ENCODE data around the gene IREB2.

DNA sequence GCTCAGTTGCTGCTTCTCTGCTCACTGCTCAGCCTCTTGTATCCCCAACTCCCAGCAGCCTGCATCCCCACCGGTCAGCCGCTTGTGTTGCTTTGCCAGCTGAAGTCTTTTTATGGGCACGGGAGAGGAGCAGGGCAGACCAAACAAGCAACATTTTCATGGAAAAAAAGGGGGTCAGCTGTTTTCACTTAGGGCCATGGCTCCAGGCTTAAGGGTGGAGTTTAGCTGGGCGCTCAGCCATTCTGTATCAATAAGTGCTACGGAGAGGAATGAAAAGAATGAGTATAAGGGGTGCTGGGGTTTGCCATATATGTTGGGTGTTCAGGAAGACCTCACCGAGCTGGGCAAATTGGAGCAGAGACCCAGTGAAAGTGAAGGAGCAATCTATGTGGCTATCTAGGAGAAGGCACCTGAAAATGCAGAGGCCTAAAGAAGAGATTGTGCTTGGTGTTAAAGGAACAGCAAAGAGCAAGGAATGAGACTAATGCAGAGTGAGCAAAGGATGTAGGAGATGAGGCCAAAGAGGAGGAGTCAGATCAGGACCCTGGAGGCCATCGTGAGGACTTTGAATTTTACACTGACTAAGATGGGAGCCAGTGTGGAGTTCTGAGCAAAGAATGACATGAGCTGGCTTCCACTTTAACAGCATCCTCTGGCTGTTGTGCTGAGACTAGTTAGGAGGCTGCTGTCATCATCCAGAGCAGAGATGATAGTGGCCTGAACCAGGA, 16.6 kb upstream of the IREB2 start:
- TF ChIP-seq, protein P1, sequence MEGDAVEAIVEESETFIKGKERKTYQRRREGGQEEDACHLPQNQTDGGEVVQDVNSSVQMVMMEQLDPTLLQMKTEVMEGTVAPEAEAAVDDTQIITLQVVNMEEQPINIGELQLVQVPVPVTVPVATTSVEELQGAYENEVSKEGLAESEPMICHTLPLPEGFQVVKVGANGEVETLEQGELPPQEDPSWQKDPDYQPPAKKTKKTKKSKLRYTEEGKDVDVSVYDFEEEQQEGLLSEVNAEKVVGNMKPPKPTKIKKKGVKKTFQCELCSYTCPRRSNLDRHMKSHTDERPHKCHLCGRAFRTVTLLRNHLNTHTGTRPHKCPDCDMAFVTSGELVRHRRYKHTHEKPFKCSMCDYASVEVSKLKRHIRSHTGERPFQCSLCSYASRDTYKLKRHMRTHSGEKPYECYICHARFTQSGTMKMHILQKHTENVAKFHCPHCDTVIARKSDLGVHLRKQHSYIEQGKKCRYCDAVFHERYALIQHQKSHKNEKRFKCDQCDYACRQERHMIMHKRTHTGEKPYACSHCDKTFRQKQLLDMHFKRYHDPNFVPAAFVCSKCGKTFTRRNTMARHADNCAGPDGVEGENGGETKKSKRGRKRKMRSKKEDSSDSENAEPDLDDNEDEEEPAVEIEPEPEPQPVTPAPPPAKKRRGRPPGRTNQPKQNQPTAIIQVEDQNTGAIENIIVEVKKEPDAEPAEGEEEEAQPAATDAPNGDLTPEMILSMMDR (IDR thresholded peaks at IDR 0.05 in 4 of 5, conservative IDR thresholded peaks at IDR 0.05 in 1 of 5), result no peak
- no peak for TF ChIP-seq POLR2A (IDR thresholded peaks at IDR 0.05)

Data from gastrocnemius medialis (tissue), 4 donors.